ENCODE results near the gene KDM7A. TPM values are rescaled to one million over a fixed set of nuclear protein-coding genes. Genes with fewer than 3 reads are reported as not detected.

The KDM7A gene
- total and polyA plus RNA-seq, 9 donors = 3.8 to 13.2 (median 6.8) TPM

DNA sequence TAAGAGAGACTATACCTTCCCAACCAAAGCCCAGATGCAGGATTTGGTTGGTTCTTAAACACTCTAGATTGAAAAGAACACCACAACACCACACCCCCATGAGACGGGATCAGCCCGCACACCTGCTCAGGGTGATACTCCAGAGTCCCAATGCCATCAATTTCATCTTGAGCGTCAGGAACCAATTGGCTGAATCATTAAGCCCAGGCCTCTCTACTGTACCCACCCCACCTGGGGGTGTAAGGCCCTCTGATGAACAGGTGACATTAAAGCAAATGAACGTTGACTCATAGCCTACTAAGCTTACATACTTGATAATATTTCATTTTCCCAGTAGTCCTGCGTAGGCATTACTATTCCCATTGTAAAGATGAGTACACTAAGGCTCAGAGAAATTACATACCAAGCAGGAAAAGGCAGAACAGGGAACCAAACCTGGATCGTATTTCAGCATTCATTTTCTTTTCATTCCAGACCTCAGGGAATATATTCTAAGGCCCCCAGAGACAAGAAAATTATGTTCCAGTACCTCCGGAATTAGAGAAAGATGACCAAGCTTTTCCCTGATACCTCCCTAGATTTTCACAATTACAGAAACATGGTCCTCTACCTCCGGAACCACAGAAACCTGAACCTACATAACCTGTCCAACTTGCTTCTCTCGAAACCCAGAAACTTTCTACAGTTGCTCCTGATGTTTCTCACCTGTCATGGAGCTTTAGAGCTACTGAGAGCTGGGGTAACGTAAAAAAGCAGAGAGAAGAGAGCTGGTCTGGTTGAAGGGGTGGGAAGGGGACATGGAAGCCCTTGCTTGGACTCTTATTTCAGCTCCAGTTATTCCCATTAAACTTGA is 43.1 kb upstream of the KDM7A start:
- Histone ChIP-seq H3K27me3 (no peaks in the 10 kb centered on the region), H3K27ac (no peak overlapping the region), H3K4me3 (no peak overlapping the region), H3K4me1 (ENCODE audit: insufficient read depth) (no peaks in the 10 kb centered on the region), H3K36me3 (no peaks in the 10 kb centered on the region), H3K9me3 (no peaks in the 10 kb centered on the region)
- no peak for TF ChIP-seq EP300 (IDR thresholded peaks at IDR 0.05)
- no peak for TF ChIP-seq POLR2A (IDR thresholded peaks at IDR 0.05)
- TF ChIP-seq, protein P1, sequence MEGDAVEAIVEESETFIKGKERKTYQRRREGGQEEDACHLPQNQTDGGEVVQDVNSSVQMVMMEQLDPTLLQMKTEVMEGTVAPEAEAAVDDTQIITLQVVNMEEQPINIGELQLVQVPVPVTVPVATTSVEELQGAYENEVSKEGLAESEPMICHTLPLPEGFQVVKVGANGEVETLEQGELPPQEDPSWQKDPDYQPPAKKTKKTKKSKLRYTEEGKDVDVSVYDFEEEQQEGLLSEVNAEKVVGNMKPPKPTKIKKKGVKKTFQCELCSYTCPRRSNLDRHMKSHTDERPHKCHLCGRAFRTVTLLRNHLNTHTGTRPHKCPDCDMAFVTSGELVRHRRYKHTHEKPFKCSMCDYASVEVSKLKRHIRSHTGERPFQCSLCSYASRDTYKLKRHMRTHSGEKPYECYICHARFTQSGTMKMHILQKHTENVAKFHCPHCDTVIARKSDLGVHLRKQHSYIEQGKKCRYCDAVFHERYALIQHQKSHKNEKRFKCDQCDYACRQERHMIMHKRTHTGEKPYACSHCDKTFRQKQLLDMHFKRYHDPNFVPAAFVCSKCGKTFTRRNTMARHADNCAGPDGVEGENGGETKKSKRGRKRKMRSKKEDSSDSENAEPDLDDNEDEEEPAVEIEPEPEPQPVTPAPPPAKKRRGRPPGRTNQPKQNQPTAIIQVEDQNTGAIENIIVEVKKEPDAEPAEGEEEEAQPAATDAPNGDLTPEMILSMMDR (IDR thresholded peaks at IDR 0.05) = no peak
- intact Hi-C loops (cut with DNase I) = no loop called here
- WGBS, 3 donors = 80 to 83% (median 82%) methylated on average over 10 of the region's 10 CpGs
- no peak for DNase-seq

DNA sequence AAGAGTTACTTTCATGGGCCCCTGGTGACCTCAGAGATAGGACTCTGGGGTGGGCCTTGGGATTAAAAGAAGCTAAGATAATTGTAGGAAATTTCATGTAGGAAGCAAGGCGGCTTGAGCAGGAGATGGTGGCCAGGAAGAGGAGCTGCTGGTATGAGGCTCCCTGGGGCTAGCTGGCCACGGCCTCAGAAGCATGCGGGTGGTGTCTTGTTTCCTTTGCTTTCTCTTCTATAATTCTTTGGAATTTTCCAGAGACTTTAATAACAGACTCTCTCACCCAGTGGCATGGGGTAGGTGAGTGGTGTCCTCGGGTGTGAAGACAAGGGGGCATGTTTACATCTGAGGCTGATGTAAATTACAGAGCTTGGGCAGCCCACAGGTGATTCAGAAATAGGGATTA is 41.9 kb upstream of the KDM7A start:
- intact Hi-C loops (cut with DNase I) = no loop called here
- 82 to 87% (median 86%) methylated on average over 4 of the region's 4 CpGs for WGBS, 3 donors
- H3K27me3 ChIP-seq = no peaks in the 10 kb centered on the region
- H3K36me3 ChIP-seq = no peaks in the 10 kb centered on the region
- DNase-seq = no peak
- H3K4me3 ChIP-seq = no peak overlapping the region
- H3K9me3 ChIP-seq = no peaks in the 10 kb centered on the region
- TF ChIP-seq EP300 (IDR thresholded peaks at IDR 0.05) = no peak
- TF ChIP-seq, protein P1 (IDR thresholded peaks at IDR 0.05) = no peak
- no peak for TF ChIP-seq POLR2A (IDR thresholded peaks at IDR 0.05)
- H3K27ac ChIP-seq = no peak overlapping the region
- H3K4me1 ChIP-seq (ENCODE audit: insufficient read depth) = no peaks in the 10 kb centered on the region

DNA sequence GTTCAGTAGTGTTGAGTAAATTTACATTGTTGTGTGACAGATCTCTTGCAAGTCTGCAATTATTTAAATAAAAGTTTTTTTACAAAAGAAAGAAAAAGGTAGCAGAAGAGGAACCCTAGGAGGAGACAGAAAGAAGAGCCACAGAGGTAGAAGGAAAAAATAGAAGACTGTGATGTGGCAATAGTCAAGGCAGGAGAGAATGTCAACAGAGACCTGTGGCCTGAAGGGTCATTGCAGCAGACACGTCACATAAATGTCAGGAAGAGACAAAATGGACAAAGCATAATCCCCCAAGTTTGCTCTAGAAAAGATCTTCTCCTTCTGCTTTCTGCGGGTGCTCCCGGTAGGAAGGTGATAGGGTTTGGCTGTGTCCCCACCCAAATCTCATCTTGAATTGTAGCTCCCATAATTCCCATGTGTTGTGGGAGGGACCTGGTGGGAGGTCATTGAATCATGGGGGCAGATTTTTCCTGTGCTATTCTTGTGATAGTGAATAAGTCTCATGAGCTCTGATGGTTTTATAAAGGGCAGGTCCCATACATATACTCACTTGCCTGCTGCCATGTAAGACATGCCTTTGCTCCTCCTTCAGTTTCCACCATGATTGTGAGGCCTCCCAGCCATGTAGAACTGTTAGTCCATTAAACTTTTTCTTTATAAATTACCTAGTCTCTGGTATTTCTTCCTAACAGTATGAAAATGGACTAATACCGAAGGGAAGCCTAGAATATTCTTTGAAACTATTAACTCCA is 41.1 kb upstream of the KDM7A start:
- no peak overlapping the region for H3K4me3 ChIP-seq
- H3K9me3 ChIP-seq = no peaks in the 10 kb centered on the region
- H3K27ac ChIP-seq = no peak overlapping the region
- 91 to 95% (median 91%) methylated on average over 4 of the region's 4 CpGs for WGBS, 3 donors
- H3K36me3 ChIP-seq = no peaks in the 10 kb centered on the region
- no peak for TF ChIP-seq POLR2A (IDR thresholded peaks at IDR 0.05)
- TF ChIP-seq, protein P1 (IDR thresholded peaks at IDR 0.05) = no peak
- no peak for TF ChIP-seq EP300 (IDR thresholded peaks at IDR 0.05)
- intact Hi-C loops (cut with DNase I) = no loop called here
- DNase-seq = no peak
- no peaks in the 10 kb centered on the region for H3K27me3 ChIP-seq
- no peaks in the 10 kb centered on the region for H3K4me1 ChIP-seq (ENCODE audit: insufficient read depth)

DNA sequence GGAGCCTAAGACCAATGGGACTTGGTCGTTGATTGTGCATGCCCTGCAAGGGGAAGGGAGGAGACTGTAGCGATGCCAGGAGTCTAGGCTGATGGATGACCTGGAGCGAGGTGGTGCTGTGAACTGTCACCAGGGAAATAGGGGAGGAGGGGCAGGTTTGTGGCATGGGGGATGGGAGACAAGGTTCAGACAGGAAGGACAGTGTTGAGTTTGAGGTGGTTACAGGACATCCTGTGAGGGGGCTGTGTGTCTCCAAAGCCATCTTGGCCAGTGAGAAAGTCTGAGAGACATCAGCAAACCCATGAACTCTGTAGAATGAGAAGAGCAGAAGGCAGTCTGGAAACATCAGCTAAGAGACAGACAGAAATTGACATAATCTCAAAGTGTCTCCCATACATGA is 38.5 kb upstream of the KDM7A start:
- H3K4me1 ChIP-seq (ENCODE audit: insufficient read depth) = no peaks in the 10 kb centered on the region
- H3K27me3 ChIP-seq = no peaks in the 10 kb centered on the region
- WGBS, 3 donors = 81 to 89% (median 82%) methylated on average over 3 of the region's 3 CpGs
- no peak for DNase-seq
- H3K27ac ChIP-seq = no peak overlapping the region
- no peaks in the 10 kb centered on the region for H3K9me3 ChIP-seq
- no peak overlapping the region for H3K4me3 ChIP-seq
- intact Hi-C loops (cut with DNase I) = no loop called here
- TF ChIP-seq EP300 (IDR thresholded peaks at IDR 0.05) = no peak
- TF ChIP-seq, protein P1 (IDR thresholded peaks at IDR 0.05) = no peak
- TF ChIP-seq POLR2A (IDR thresholded peaks at IDR 0.05) = no peak
- H3K36me3 ChIP-seq = no peaks in the 10 kb centered on the region

Data from ovary (tissue), 9 donors.